Adrenal gland (tissue), 12 donors: ENCODE results near the gene HOXA9. TPM values are rescaled to one million over a fixed set of nuclear protein-coding genes. Genes with fewer than 3 reads are reported as not detected.

Source experiments
- DNase-seq, 7 donors: peaks; one replicate each; pipeline ENCODE4 v3.0.0-alpha.2; 2019 to 2020
- H3K27ac ChIP-seq, 5 donors: fragments of 200-600 bp; sonication (generic) in 4 of 5; 1 replicate in 3 of 5; 2 replicates in 2 of 5; pipeline versions ENCODE4 v1.5.1 to v1.8.0; 2016 to 2020; ENCODE audit warnings: mild to moderate bottlenecking in 1 of 5
- H3K27me3 ChIP-seq: fragments of 200-600 bp; 2 replicates; pipeline ENCODE4 v1.8.0; 2021
- H3K36me3 ChIP-seq, 2 donors: fragments of 200-600 bp; replicated peaks in 1 of 2; 1 replicate in 1 of 2; 2 replicates in 1 of 2; pipeline versions ENCODE4 v1.5.1 to v1.8.0; 2018 to 2022
- H3K4me1 ChIP-seq, 2 donors: fragments of 200-600 bp; replicated peaks in 1 of 2; 1 replicate in 1 of 2; 2 replicates in 1 of 2; pipeline versions ENCODE4 v1.5.1 to v1.8.0; 2018 to 2021
- H3K4me3 ChIP-seq, 4 donors: fragments of 200-600 bp; sonication (generic) in 3 of 4; one replicate each; pipeline ENCODE4 v1.5.1; 2016 to 2018
- H3K9me3 ChIP-seq, 3 donors: fragments of 200-600 bp; sonication (generic) in 1 of 3; replicated peaks in 1 of 3; 1 replicate in 2 of 3; 2 replicates in 1 of 3; pipeline versions ENCODE4 v1.5.1 to v1.8.0; 2016 to 2021
- CTCF ChIP-seq, 6 experiments: fragments of 450-650 bp in 4 of 6; fragments of 200-600 bp in 2 of 6; sonication (generic) in 1 of 6; IDR thresholded peaks; 1 replicate in 5 of 6; 2 replicates in 1 of 6; pipeline versions ENCODE4 v1.5.1 to v1.8.0; 2016 to 2021; ENCODE audit warnings: antibody characterized with exemption in 6 of 6, mild to moderate bottlenecking in 2 of 6, moderate library complexity in 1 of 6
- POLR2A ChIP-seq, 2 donors: fragments of 450-650 bp; IDR thresholded peaks; one replicate each; pipeline ENCODE4 v1.6.1; 2017; ENCODE audit warnings: antibody characterized with exemption in 2 of 2, mild to moderate bottlenecking in 2 of 2, moderate library complexity in 1 of 2
- WGBS, 4 donors: extraction: QIAGEN DNeasy Blood & Tissue Kit in 2 of 4; methylation state at CpG; one replicate each; pipeline versions ENCODE4 v1.1.5 to v1.1.7; 2013 to 2017; 5-methylcytosine and 5-hydroxymethylcytosine counted together
- intact Hi-C, 2 donors: fragments of 100-400 bp; cut with DNase I; formaldehyde crosslinking; loops; one replicate each; pipeline versions ENCODE4 v1.14.1 to v1.15.0; 2022 to 2023
- polyA plus RNA-seq, 3 donors: library from polyadenylated mRNA; stranded (reverse); fragments of 200-250 nt in 2 of 3; fragments of 350-450 nt in 1 of 3; fragmentation: Illumina TruSeq in 1 of 3; extraction: RNeasy Lipid Tissue Mini Kit (QIAGEN cat#74804) in 1 of 3; gene quantifications; one replicate each; pipeline ENCODE4 v1.2.3, GENCODE V29; 2013 to 2014
- total RNA-seq, 9 donors: library from RNA; depleted of rRNA in 4 of 9; stranded (reverse); fragments of >200 nt in 4 of 9; fragments of 120-200 nt in 1 of 9; fragmentation: NEBNext Ultra II Directional in 1 of 9; extraction: Animal tissue kit (Norgen Biotek cat#: 25700) in 1 of 9; gene quantifications; one replicate each; pipeline versions ENCODE4 v1.1.0 to v1.2.4, GENCODE V29; 2013 to 2023
- donor health status: healthy with polysubstance abuse.
- donor health status: Bipolar disorder and iron deficiency.
- donor health status: DM: yes; HTN: yes; CAD: no.
- donor health status: DM: no; HTN: no; CAD: no.
- donor health status: DM: no; HTN: no; CAD: no.
- donor health status: DM: yes; HTN: yes; CAD: no.

Gene HOXA9
- total and polyA plus RNA-seq, 12 donors, result 2.6 to 26.7 (median 11.7) TPM

GRCh38 chr7:27145165-27145913, 20.0 kb downstream of the HOXA9 start:
- Histone ChIP-seq H3K27ac (peak overlapping the region in 4 of 5 donors; percentile 49 to 99 (median 78)), H3K9me3 (no peaks in the 10 kb centered on the region), H3K4me3 (peak overlapping the region in 1 of 4 donors; percentile 17), H3K27me3 (no peaks in the 10 kb centered on the region), H3K4me1 (peaks cover 16 to 28% of the 10 kb centered on the region in 2 donors), H3K36me3 (peaks cover 0 to 12% of the 10 kb centered on the region in 2 donors)
- TF ChIP-seq POLR2A (IDR thresholded peaks at IDR 0.05) (no peak), CTCF (IDR thresholded peaks at IDR 0.05) (no peak)
- intact Hi-C loops, result no loop called here
- DNase-seq, result peak in 3 of 7 donors; percentile 23 to 59 (median 27)
- WGBS, 4 donors, result 66 to 76% (median 70%) methylated on average over 37 to 47 of the region's 47 CpGs

GRCh38 chr7:27144781-27145164, 20.6 kb downstream of the HOXA9 start:
- H3K27me3 ChIP-seq, result no peaks in the 10 kb centered on the region
- peaks cover 16 to 28% of the 10 kb centered on the region in 2 donors for H3K4me1 ChIP-seq
- peak in 2 of 7 donors; percentile 33 to 56 for DNase-seq
- 41 to 66% (median 58%) methylated on average over 17 to 31 of the region's 31 CpGs for WGBS, 4 donors
- H3K4me3 ChIP-seq, result no peak overlapping the region
- no peaks in the 10 kb centered on the region for H3K9me3 ChIP-seq
- intact Hi-C loops, result loop anchor here (5.0 kb wide), 1 partner anchor 287 kb away; no protein-coding TSS in a partner anchor
- TF ChIP-seq CTCF (IDR thresholded peaks at IDR 0.05) (no peak), POLR2A (IDR thresholded peaks at IDR 0.05) (no peak)
- H3K27ac ChIP-seq, result peak overlapping the region in 4 of 5 donors; percentile 49 to 99 (median 78)
- H3K36me3 ChIP-seq, result peaks cover 0 to 12% of the 10 kb centered on the region in 2 donors

GRCh38 chr7:27143950-27144780, 21.2 kb downstream of the HOXA9 start:
- WGBS, 4 donors, result 47 to 55% (median 51%) methylated on average over 39 to 40 of the region's 40 CpGs
- DNase-seq, result peak in 2 of 7 donors; percentile 19 to 56
- H3K9me3 ChIP-seq, result no peaks in the 10 kb centered on the region
- peaks cover 16 to 28% of the 10 kb centered on the region in 2 donors for H3K4me1 ChIP-seq
- no peaks in the 10 kb centered on the region for H3K27me3 ChIP-seq
- H3K27ac ChIP-seq, result peak overlapping the region in 4 of 5 donors; percentile 57 to 99 (median 78)
- intact Hi-C loops, result loop anchor here (5.0 kb wide), 1 partner anchor 287 kb away; no protein-coding TSS in a partner anchor
- TF ChIP-seq CTCF (IDR thresholded peaks at IDR 0.05) (peak in 2 of 6 experiments; percentile 13 to 25), POLR2A (IDR thresholded peaks at IDR 0.05) (peak in 1 of 2 donors; percentile 2)
- H3K4me3 ChIP-seq, result no peak overlapping the region
- H3K36me3 ChIP-seq, result peaks cover 0 to 12% of the 10 kb centered on the region in 2 donors
